GM21529 (cell line): ENCODE data around the gene FRAT2.
A peak's percentile ranks its signal among the peaks of the same experiment; 100 is the strongest.

ENCODE experiments used
- ATAC-seq: cut with Tn5 transposase; IDR thresholded peaks from one replicate; pipeline ENCODE4 v1.9.1; 2021; ENCODE audit not compliant: unreplicated experiment

FRAT2 gene

DNA sequence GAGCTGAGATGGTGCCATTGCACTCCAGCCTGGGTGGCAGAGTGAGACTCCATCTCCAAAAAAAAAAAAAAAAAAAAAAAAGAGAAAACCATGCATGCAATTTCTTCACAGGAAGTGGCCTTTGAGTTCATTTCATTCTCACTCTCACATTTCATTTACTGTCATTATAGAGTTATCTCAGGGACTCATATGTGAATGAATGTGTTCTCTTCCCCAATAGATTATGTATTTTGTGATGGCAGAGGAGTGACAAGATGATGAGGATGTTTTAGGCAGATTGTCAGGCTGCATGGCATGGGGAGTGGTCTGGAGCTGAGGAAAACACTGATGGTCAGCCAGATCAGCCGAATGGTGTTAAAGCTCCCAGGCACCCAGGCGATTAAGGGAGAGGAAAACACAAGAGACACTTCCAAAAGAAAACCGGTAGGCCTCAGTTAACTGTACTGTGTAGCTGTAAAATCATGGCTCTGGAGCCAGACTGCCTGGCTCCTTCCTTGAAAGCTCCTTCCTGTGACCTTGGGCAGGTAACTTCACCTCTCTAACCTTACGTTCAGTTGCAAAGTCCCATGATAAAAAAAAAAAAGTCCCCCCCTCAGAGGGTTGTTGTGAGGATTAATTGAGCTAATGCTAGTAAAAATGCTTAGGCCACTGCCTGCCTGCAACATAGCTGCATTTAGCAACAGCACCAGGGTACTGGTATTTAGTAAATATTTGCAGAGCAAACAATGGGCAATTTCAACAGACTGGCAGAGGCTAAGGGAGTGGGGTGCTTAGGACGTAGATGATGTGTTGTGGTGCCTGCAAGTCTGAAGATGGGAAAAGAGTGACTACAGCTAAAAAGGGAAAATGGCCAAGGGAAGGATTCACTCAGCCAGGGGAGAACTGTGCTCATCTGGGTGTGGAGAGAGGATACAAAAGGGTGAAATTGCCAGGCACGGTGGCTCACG is 6.9 kb downstream of the FRAT2 start:
- no peak for ATAC-seq

GRCh38 chr10:97325754-97326153 is 8.8 kb downstream of the FRAT2 start:
- no peak for ATAC-seq

GRCh38 chr10:97323501-97323900 is 11.0 kb downstream of the FRAT2 start:
- ATAC-seq: no peak

DNA sequence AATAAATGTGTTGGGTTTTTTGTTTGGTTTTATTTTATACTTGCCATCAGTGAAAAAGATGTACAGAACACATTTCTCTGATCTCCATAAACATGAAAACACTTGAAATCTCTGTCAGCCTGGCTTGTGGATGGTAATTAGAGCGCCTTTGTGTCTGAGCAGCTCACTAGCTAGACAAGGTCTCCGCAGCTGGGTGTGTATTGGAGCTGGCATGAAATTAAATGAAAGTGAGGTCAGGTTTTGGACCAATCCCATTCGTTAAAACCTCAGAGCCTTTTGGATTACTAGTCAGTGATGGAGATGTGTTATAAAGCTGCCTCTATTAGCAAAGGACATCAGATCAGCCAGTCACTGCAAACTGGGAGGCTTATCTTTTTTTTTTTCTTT is 12.7 kb downstream of the FRAT2 start:
- ATAC-seq: no peak

- no peak for ATAC-seq
These were observed 13.3 kb downstream of the FRAT2 start for GRCh38 chr10:97321032-97321803.

DNA sequence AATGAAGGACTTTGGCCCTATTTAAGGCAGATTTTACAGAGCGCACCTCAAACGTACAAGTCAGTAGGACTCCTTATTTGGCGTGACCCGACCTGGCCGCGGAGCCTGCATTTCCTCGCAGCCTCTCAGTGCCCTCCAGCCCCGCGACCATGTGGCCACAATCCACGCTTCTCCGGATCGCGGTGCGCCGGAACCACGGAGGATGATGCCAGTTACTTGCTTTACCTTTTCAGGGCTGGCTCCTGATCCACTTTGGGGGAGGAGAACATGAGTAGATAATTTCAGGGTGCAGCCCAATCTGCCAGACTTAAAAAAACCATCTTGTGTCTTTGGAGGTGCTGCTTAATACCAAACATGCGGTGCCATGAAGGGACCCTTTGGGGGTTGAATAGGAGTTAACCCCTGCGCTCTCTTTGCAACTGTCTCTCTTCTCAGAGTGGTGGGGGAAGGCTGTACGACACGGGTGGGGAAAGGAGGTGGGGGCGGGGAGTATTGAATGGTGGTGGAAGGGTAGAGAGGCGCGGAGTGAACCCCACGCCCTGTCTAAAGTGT is 14.0 kb downstream of the FRAT2 start:
- no peak for ATAC-seq

DNA sequence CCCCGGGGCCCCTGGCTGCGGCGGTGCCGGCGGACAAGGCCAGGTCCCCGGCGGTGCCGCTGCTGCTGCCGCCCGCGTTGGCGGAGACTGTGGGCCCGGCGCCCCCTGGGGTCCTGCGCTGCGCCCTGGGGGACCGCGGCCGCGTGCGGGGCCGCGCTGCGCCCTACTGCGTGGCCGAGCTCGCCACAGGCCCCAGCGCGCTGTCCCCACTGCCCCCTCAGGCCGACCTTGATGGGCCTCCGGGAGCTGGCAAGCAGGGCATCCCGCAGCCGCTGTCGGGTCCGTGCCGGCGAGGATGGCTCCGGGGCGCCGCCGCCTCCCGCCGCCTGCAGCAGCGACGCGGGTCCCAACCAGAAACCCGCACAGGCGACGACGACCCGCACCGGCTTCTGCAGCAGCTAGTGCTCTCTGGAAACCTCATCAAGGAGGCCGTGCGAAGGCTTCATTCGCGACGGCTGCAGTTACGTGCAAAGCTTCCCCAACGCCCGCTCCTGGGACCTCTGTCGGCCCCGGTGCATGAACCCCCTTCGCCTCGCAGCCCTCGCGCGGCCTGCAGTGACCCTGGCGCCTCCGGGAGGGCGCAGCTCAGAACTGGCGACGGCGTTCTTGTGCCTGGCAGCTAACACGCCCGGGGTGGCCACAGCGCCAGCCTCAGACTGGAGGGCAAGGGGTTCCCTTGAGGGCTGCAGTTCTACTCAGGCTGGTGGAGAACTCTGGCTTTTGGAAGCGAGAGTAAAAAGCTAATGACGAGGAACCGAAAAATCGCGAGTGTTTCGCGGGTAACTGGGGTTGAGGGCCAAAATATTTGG is 14.7 kb downstream of the FRAT2 start:
- ATAC-seq: peak; percentile 31

GRCh38 chr10:97318772-97319651 is 15.5 kb downstream of the FRAT2 start, which contains the start of gene FRAT1:
FRAT1 (plus strand) TSS chr10:97319271; CDS start chr10:97319454, 183 bp downstream.
- peak; percentile 84 for ATAC-seq

GRCh38 chr10:97314671-97315070 is 19.9 kb downstream of the FRAT2 start:
- ATAC-seq: no peak

GRCh38 chr10:97312897-97313296 is 21.6 kb downstream of the FRAT2 start:
- no peak for ATAC-seq

GRCh38 chr10:97311111-97311626 is 23.4 kb downstream of the FRAT2 start:
- ATAC-seq: no peak

DNA sequence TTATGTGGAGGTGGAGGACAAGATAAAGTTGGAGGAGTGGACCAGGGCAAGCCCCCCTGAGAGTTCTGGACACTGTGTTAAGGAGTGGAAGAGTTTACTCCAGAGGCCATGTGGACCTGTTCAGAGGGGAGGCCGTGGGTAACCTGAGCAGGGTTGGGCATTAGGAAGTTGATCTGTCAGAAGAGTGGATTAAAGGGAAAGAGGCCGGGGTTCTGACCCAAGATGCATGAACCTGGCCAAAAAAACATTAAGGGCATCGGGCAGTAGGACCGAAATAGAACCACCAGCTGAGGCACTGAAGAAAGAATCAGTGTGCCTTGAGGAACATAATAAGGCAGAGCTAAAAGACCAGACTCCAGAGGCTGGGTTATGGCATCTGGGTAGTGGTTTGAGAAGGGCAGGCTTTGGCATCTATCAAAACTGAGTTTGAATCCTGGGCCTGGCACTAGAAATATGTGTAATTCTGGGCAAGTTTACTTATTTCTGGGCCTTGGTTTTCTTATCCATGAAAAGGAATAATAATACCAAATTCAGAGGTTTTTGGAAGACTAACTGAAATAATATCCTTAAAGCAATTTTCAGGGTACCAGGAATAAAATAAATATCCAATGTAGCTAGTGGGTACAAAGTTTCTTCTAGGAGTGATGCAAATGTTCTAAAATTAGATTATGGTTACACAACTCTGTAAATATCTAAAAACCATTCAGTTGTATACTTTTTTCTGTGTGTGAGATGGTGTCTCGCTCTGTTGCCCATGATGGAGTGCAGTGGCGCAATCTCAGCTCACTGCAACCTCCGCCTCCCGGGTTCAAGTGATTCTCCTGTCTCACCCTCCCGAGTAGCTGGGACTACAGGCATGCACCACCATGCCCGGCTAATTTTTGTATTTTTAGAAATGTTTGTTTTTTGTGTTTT is 26.4 kb downstream of the FRAT2 start:
- no peak for ATAC-seq

DNA sequence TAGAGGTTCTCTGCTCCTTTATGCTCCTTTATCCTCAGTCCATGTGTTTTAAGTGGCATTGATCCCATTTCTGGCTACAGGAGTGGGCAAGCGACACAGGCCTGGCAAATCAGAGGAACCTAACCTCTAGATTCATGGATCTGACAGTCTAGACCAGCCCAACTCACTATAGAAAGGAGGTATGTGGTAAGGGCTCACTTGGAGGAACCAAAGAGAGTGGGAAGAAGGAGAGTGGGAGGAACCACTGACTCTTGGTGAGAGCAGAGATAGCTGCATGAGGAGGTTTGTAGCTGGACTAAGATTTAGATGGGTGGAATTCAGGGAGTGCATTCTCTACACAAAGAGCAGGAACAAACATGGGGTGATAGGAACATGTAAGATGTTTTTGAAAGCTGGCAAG is 27.1 kb downstream of the FRAT2 start:
- no peak for ATAC-seq

GRCh38 chr10:97302088-97302791 is 32.3 kb downstream of the FRAT2 start:
- ATAC-seq: no peak

- no peak for ATAC-seq
These were observed 33.5 kb downstream of the FRAT2 start for GRCh38 chr10:97300980-97301379.

- ATAC-seq: no peak
These were observed 36.3 kb downstream of the FRAT2 start for GRCh38 chr10:97298223-97298571.

- ATAC-seq: no peak
These were observed 36.8 kb downstream of the FRAT2 start for GRCh38 chr10:97297556-97298222.

DNA sequence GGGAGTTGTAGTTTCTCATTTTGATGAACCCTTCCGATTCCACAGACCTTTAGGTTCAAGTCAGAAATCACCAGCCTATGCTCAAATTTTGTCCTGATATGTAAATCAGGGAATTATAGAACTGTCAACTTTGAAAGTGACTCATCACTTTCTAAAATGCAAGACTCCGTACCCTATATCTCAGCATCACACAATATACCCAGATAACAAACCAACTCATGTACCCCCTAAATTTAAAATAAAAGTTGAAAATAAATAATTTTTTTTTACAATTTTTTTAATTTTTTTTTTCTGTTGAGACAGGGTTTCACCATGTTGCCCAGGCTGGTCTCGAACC is 41.7 kb downstream of the FRAT2 start:
- no peak for ATAC-seq
